ENCODE results near the gene PSMB2. TPM values are rescaled to one million over a fixed set of nuclear protein-coding genes. Genes with fewer than 3 reads are reported as not detected.
"Not testable (repeated sequence)": the region's sequence is repeated elsewhere in the genome, so short reads cannot be mapped to it uniquely, and the experiment has no call there.

The PSMB2 gene
- total RNA-seq, 1 experiment from 2014 or later: 39.5 TPM

DNA sequence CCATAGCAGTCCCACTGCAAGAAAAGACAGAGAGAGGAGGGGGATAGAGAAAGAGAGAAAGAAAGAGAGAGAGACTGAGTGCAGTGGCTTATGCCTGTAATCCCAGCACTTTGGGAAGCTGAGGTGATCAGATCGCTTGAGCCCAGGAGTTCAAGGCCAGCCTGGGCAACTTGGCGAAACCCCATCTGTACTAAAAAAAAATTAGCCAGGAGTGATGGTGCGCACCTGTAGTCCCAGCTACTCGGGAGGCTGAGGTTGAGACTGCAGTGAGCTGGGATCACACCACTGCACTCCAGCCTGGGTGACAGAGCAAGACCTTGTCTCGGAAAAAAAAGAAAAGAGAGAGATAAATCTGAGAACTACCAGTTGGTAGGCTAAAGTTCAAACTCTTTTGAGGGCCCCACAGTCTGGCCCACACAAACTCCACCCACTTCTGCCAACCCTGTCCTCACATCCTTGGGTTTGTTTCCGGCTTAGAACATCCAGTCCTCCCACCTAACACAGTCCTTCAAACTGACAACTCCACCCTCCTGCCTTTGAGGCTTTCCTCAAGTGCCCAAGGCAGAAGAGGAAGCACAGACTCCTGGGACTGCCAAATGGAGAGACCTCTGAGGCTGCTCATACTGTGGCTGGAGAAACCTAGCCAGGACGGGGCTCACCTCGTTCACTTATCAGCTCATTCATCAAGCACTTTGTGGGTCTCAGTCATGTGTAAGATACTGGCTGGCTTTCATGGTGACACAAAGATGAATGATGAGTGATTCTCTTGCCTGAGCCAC, 48.1 kb downstream of the PSMB2 start:
- no peak for DNase-seq (ENCODE audit: low spot score)

DNA sequence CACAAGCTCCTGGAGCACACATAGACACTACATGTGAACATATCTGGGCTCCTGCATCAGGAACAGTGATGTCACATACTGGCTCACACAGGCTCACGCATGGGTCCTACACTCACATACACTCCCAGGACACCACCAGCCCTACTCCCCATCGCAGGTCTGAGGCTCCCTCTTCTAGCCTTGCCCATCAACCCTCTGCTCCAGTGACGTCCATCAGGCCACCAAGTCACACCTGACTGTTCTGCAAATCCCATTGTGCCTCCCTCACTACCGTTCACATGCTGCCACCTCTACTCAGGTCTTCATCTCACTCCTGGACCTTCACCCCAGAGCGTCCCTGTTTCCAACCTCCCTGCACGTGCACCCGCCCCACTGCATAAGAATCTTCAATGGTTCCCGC, 50.1 kb downstream of the PSMB2 start:
- no peak for DNase-seq (ENCODE audit: low spot score)

DNA sequence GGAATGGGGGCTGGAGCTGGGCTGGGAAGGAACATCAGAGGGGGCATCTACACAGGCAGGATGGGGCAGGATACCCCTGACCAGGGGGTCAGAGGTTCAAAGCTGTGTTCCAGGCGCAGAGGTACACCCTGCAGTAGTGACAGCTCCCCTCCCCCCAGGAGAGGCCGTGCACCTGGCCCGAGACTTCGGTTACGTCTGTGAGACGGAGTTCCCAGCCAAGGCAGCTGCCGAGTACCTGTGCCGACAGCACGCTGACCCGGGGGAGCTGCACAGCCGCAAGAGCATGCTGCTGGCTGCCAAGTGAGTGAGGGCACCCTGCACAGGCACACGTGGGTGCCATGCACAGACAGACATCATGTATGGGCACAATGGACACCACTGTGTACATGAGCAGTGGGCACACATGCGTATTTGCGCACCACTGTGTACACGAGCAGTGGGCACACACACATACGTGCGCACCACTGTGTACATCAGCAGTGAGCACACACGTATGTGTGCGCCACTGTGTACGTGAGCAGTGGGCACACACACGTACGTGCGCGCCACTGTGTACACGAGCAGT, 50.8 kb downstream of the PSMB2 start:
- DNase-seq (ENCODE audit: low spot score): no peak

DNA sequence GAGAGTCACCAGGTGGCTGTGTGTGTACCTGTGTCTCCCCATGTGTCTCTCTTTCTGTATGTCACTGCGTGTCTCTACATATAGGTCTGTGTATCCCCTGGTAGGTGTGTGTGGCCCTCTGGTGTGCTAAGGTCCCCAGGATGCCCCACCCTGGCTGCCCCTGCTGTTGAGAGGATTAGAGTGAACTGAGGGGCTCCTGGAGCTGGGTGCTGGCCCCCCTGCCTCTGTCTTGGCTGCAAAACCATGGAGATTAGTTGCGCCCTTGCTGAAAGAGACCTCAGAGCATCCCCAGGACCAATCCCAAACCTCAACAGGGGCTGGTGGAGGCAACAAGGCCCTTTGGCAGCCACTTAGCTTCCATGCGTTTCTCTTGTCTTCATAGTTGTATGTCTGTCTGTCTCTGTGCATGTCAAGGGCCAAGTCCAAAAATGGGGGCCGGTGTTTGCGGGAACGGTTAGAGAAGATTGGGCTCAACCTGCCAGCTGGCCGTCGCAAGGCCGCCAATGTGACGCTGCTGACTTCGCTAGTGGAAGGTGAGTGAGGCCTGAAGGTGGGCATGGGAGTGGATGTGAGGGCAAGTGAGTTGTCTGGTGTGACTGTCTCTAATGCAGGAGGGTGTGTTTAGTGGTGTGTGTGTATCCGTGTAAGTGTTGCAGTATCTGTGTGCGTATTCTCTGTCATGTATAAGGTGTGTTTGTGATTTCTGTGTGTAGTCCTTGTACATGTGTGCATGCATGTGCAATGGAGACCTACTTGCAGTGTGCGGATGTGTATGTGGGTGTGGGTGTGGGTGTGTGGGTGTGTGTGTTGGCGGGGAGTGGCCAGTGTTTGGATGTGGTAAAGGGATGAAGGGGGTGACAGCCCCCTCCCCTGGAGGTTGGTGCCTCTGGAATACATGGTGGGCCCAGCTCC, 51.6 kb downstream of the PSMB2 start:
- no peak for DNase-seq (ENCODE audit: low spot score)

DNA sequence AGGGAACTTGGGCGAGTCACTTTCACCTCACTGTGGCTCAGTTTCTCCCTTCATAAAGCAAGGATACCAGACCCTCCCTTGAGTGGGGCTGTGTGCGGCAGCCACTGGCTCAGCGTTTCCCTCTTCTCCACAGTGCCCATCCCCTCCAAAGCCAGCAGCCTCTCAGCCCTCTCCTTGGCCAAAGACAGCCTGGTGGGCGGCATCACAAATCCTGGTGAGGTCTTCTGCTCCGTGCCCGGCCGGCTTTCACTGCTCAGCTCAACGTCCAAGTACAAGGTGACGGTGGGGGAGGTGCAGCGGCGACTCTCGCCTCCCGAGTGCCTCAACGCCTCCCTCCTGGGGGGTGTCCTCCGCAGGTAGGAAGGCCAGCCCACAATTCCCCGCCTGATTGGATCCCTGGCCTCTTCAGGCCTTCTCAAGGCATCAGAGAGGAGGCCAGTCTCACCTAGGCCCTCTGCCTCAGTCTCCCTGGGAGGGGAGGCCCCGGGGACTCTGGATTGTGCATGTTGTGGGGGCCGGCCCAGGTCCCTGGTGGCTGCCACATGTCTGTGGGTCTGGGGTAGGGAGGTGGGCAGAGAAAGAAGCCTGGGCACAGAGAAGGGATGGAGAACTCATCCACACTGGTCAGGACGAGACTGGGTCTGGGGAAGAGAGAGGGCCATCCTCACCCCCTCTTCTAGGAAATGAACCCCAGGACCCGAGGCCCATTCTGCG, 53.0 kb downstream of the PSMB2 start:
- DNase-seq (ENCODE audit: low spot score): no peak

DNA sequence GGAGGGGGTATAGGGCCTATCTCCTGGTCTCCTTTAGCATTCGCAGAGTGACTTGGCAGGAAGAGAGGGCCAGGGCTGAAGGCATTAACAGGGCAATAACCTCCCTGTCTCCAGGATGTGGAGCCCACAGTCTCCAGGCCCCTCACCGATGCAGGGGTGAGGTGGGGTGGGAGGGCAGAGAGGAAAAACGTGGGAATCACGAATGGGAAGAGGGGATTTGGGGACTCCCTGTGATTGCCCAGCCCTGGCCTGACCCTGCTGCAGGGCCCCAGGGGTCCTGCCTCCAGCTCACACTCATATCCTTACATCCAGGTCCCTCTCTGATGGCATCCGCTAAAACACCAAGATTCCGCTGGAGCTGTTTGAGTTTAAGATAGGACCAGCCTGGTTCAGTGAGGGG, 53.6 kb downstream of the PSMB2 start:
- DNase-seq (ENCODE audit: low spot score): no peak

DNA sequence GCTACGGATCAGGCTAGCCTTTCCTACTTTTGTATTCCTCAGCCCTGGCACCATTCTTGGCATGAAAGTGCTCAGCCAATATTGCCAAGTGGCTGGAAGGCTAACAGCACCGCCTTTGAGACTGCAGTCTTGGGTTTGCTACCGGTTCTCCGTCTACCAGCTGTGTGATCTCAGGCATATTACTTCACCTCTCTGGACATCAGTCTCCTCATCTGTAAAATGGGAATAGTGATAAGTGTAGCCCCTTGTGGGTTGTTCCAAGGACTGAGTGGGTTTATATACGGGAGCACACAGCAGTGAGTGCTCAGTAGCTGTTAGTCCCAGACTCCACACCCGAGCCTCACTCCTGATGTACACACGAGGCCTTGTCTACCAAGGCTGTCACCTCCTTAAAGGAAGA, 54.5 kb downstream of the PSMB2 start:
- no peak for DNase-seq (ENCODE audit: low spot score)

DNA sequence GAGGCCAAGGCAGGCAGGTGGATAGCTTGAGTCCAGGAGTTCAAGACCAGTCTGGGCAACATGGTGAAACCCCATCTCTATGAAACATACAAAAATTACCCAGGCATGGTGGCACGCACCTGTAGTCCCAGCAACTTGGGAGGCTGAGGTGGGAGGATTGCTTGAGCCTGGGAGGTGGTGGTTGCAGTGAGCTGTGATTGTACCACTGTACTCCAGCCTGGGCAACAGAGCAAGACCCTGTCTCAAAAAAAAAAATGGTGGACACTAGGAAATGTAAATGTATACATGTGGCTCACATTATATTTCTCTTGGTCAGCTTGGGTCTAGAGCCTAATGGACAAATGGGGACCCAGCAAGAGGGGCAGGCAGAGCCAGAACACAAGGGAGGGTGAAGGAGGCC, 55.5 kb downstream of the PSMB2 start:
- DNase-seq (ENCODE audit: low spot score): not testable (repeated sequence)

DNA sequence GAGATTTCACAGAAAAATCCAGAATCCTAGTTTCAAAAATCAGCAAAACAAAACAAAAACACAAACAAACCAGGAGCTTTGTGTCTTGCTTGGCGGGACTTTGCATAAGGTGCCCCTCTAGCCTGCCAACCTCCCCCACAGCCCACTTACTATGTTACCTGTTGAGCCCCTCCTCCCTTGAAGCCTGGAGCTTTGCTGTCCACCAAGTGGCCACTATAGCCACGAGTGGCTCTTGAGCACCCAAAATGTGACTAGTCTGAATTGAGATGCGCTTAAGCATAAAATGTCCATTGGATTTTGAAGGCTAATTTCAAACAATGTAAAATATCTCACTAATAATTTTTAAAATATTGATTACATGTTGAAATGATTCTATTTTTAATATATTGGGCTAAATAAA, 56.0 kb downstream of the PSMB2 start:
- no peak for DNase-seq (ENCODE audit: low spot score)

DNA sequence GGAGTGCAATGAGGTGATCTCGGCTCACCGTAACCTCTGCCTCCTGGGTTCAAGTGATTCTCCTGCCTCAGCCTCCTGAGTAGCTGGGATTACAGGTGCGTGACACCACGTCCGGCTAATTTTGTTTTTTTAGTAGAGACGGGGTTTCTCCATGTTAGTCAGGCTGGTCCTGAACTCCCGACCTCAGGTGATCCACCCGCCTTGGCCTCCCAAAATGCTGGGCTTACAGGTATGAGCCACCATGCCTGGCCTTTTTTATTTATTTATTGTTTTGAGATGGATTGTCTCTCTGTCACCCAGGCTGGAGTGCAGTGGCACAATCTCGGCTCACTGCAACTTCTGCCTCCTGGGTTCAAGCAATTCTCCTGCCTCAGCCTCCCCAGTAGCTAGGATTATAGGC, 59.7 kb downstream of the PSMB2 start:
- not testable (repeated sequence) for DNase-seq (ENCODE audit: low spot score)

DNA sequence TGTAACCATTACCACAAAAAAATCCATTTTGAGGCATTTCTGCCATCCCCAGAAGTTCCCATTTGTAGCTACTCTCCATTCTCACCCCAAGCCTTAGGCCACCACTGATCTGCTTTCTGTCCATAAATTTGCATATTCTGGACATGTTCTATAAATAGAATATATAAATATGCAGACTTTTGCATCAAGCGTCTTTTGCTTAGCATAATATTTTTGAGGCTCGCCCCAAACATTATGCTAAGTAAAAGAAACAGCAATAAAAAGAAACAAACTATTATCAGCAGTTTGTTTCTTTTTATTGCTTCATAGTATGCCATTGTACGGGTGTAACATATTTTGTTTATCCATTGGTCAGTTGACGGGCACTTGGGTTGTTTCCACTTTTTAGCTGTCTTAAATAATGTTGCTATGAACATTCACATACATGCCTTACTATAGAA, 60.4 kb downstream of the PSMB2 start:
- DNase-seq (ENCODE audit: low spot score): no peak

DNA sequence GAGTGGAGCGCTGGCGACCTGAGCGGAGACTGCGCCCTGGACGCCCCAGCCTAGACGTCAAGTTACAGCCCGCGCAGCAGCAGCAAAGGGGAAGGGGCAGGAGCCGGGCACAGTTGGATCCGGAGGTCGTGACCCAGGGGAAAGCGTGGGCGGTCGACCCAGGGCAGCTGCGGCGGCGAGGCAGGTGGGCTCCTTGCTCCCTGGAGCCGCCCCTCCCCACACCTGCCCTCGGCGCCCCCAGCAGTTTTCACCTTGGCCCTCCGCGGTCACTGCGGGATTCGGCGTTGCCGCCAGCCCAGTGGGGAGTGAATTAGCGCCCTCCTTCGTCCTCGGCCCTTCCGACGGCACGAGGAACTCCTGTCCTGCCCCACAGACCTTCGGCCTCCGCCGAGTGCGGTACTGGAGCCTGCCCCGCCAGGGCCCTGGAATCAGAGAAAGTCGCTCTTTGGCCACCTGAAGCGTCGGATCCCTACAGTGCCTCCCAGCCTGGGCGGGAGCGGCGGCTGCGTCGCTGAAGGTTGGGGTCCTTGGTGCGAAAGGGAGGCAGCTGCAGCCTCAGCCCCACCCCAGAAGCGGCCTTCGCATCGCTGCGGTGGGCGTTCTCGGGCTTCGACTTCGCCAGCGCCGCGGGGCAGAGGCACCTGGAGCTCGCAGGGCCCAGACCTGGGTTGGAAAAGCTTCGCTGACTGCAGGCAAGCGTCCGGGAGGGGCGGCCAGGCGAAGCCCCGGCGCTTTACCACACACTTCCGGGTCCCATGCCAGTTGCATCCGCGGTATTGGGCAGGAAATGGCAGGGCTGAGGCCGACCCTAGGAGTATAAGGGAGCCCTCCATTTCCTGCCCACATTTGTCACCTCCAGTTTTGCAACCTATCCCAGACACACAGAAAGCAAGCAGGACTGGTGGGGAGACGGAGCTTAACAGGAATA, 64.0 kb downstream of the PSMB2 start:
- DNase-seq (ENCODE audit: low spot score): no peak

DNA sequence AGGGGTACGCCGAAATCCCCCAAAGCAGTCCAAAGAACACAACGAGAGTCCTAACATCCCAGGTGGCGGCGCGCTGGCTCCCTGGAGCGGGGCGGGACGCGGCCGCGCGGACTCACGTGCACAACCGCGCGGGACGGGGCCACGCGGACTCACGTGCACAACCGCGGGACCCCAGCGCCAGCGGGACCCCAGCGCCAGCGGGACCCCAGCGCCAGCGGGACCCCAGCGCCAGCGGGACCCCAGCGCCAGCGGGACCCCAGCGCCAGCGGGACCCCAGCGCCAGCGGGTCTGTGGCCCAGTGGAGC, 64.6 kb downstream of the PSMB2 start:
- DNase-seq (ENCODE audit: low spot score): not testable (repeated sequence)

DNA sequence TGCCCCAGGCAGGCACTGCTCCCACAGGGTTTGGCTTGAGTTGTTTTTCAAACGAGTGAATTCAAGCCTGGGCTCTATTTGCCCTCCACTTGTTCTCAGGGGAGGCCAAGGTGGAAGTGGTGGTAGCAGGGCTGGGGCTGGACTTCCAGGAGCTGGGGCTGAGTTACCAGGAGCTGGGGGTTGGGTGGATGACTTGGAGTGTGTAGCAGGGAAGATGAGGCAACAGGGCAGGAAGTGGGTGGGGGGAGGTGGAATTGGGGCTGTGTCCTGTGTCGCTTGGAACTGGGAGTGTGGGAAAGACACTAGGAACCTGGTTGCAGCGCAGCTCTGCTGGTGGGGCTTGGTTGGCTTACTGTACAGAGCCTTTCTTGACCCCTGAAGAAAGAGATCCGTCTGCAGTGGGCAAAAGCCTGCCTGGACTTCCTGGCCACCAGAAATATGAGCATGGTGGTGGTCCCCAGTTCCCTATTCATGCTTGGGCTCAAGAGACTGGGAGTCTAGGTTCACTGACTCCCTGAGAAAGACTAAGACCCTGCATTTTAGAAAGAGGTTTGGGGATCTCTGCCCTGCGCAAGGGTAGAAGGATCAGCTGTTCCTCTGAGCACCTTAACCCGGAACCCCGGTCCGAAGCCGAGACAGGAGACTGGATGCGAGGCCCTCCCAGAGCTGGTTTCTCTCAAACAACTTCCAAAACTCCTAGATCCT, 65.1 kb downstream of the PSMB2 start:
- no peak for DNase-seq (ENCODE audit: low spot score)

DNA sequence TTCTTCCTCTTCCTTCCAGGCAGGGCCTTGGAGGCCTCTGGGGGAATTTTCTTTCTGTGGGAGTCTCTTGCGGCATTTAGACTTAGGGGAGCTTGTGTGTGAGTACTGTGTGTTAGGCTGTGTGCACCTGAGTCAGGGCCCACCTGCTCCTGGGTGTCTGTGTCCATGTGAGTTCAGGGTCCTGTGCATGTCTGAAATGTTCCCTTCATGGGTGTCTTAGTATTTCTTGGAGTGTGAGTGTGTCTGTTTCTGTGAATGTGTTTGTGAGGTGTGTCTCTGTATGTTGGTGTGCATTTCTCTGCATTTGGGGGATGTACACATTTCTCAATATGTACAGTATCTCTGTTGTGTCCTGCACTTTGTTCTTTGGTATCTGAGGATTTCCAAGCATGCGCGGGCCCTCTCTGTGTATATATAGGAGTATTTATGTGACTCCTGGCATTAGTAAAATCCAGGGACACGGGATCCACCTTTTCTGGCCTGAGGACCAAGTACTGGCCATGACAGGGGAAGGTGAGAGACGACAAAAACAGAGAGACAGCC, 65.8 kb downstream of the PSMB2 start:
- DNase-seq (ENCODE audit: low spot score): no peak

DNA sequence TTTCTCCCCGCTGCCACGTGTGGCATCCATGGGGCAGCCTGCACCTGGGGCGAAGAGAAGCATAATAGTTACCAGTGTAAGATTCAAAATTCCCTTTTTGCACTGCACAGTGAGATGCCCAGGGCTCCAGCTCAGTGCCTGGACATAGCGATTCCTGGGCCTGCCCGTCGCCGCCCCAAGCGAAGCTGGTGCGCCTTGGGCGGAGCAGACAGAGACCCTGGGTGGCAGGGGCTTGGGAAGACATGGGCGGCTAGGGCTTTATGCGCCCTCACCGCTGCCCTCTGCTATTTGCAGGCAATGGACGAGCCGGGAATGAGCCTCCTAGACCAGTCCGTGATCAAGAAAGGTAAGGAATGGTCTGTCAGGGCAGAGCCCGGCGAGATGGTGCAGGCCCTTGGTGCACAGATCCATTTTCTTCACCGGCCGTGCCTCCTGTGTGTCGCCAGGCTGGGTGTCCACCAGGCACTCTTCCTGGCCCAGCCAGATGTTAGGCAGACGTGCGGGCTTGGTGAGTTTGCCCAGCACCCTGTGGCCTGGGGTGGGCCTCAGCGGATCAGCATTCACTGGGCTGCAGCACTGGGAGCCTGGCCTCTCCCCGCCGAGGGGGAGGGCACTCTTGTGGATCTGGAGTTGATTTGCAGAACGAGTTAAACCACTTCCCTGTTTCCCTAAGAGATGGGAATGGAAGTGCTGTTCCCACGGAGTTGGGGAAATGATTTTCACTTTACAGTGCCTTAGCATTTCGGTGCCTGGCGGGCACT, 66.5 kb downstream of the PSMB2 start:
- DNase-seq (ENCODE audit: low spot score): no peak

DNA sequence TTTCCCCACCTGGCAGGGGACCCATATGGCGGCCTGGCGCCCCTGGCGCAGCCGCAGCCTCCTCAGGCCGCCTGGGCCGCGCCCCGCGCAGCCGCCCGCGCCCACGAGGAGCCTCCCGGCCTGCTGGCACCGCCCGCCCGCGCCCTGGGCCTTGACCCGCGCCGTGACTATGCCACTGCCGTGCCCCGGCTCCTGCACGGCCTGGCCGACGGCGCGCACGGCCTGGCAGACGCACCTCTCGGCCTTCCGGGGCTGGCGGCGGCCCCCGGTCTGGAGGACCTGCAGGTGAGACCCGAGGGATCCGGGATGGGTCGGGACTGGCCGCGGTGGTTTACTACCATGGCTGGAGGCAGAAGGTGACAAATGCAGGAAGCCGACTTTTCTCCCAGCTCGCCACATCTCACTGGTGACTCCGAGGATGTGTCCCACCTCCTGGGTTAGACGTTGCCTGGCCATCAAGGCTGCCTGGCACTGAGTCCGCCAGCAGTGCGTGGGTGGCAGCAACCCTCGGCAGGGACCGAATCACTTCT, 67.1 kb downstream of the PSMB2 start:
- DNase-seq (ENCODE audit: low spot score): no peak

DNA sequence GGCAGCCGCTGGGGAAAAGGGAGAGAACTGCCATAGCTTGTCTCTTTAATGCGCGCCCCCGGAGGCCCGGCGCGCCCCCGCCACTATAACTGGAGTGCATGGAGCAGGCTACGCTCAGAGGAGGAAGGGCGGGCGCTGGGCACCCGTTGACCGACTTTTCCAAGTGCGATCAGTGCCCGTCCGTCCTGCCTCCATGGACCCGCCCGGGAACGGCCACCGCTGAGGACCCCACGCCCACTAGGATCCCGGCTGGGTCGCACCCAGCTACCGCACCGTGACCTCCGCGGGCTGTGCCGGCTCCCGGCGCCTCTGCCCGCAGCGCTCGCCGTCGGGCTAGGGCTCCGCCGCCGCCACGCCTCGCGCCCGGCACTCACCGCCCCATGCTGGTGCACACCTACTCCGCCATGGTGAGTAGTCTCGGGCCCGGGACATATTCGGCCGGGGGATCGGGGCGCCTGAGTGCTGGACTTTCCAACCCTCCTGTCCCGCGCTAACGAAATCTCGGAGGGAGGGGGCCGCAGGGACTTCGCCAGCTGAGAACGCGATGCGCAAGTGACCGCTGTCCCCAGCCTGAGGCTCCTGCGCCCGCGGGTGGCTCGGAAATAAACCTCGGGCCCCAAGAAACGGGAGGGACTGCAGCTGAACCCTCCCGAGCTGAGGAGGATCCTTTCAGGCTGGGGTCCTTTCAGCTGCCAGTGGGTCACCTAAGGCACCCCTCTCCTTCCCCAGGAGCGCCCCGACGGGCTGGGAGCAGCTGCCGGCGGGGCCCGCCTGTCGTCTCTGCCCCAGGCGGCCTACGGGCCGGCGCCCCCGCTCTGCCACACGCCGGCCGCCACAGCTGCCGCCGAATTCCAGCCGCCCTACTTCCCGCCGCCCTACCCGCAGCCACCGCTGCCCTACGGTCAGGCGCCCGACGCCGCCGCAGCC, 67.9 kb downstream of the PSMB2 start, which contains the start of gene TFAP2E:
Gene TFAP2E (plus strand): TSS at position 117 of the 927 bp plus-strand sequence. CDS start 264 bp downstream, at position 381.
- no peak for DNase-seq (ENCODE audit: low spot score)
